Activated T-cell treated with anti-CD3 and anti-CD28 coated beads, Interleukin-2, amount 50 U/mL, for 72 hours (primary cell): Measurements from ENCODE around the gene ESPN. TPM values are rescaled to one million over a fixed set of nuclear protein-coding genes. Genes with fewer than 3 reads are reported as not detected.
"Not testable (repeated sequence)": the region's sequence is repeated elsewhere in the genome, so short reads cannot be mapped to it uniquely, and the experiment has no call there.

Experiments used
- ATAC-seq, 2 donors: fragments of 150-1000 bp; cut with Tn5 transposase; replicated peaks in 1 of 2; 2 replicates each; pipeline ENCODE4 v1.10.0; 2021; ENCODE audit warnings: moderate library complexity in 2 of 2, mild to moderate bottlenecking in 1 of 2
- DNase-seq, 2 donors: peaks; one replicate each; pipeline ENCODE4 v3.0.0; 2021 to 2022; ENCODE audit warnings: mixed read lengths in 1 of 2
- H3K27ac Mint-ChIP-seq: one replicate; pipeline ENCODE4 v1.8.0; 2022; ENCODE audit warnings: mild to moderate bottlenecking, moderate library complexity, mixed read lengths
- H3K27me3 Mint-ChIP-seq: one replicate; pipeline ENCODE4 v1.8.0; 2022; ENCODE audit warnings: low read depth, mixed read lengths
- H3K36me3 Mint-ChIP-seq, 2 donors: one replicate each; pipeline ENCODE4 v1.8.0; 2022; ENCODE audit warnings: mixed read lengths in 2 of 2, mild to moderate bottlenecking in 1 of 2; ENCODE audit not compliant: insufficient read depth in 2 of 2
- H3K4me1 Mint-ChIP-seq: one replicate; pipeline ENCODE4 v1.8.0; 2022; ENCODE audit warnings: low read depth, mixed read lengths
- H3K4me3 Mint-ChIP-seq, 2 donors: one replicate each; pipeline ENCODE4 v1.8.0; 2022; ENCODE audit warnings: mild to moderate bottlenecking in 2 of 2, mixed read lengths in 2 of 2, moderate library complexity in 2 of 2
- H3K9me3 Mint-ChIP-seq, 2 donors: one replicate each; pipeline ENCODE4 v1.8.0; 2022; ENCODE audit warnings: mixed read lengths in 2 of 2
- total RNA-seq, 2 donors: library from RNA; stranded (reverse); gene quantifications; one replicate each; pipeline ENCODE4 v1.2.3, GENCODE V29; 2022

Gene ESPN
- total RNA-seq, 2 donors from 2014 or later, result 1.3 to 2.0 TPM

DNA sequence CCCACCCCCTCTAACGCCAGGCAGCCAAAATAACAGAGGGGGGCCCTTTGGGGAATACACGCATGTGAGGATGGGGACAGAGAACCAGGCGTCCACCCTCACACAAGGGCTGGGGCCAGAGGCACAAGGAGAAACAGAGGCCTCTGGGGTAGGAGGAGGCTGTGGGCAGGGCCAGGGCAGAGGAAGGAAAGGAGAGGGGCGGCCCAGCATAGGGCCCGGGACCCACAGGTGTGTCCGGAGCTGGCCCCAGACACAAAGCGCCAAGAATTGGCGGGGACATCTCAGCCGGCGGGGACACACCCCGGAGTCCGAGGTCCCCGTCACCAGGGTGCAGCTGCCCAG lies 60.2 kb downstream of the ESPN start:
- H3K4me3 Mint-ChIP-seq, result peak overlapping the region in 1 of 2 donors; percentile 65
- no peaks in the 10 kb centered on the region for H3K36me3 Mint-ChIP-seq
- no peaks in the 10 kb centered on the region for H3K9me3 Mint-ChIP-seq
- no peak overlapping the region for H3K27ac Mint-ChIP-seq
- DNase-seq (no peak), ATAC-seq (no peak)
- peaks cover 28% of the 10 kb centered on the region for H3K27me3 Mint-ChIP-seq
- H3K4me1 Mint-ChIP-seq, result peaks cover 12% of the 10 kb centered on the region

DNA sequence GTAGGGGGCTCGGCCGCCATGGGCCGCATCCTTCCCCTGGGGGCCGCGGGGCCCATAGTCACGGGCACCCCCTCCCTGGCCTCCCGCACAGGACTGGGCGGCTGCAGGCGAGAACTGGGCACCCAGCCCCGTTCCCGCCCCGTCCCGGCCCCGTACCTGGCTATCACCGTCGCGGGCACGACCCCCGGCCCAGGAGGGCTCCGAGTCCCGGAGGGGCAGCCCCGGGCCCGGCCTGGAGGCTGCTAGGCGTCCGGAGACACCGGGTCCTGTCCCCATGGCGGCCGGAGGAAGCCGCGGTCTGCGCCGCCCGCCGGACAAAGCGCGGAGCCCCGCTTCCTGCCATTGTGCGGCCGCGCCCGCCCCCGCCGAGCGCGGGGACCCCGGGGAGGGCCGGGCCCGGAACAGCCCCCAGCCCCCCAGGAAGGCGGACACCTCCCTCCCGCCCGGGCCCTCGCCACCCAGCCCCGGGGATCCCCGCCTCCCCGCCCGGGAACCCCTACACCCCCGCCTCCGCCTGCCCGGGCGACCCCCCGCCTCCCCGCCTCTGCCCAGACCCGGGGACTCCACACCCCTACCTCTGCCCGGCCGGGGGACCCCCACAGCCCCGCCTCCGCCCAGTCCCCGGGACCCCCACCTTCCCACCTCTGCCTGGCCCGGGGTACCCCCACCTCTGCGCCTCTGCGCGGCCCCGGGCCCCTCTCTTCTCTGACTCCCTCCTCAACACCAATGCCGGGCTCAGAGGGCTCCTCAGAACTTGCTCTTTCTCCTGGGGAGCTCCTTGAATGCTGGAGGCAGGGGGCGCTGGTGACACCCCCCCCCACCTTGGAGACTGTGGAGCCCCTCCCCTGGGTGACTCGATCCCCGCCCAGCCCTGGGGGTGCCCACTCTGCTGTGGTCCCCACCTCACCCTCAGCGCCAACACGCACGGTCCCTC lies 60.9 kb downstream of the ESPN start:
- DNase-seq (no peak), ATAC-seq (no peak)
- Mint-ChIP-seq H3K4me3 (peak overlapping the region; percentile 60 to 78), H3K36me3 (no peaks in the 10 kb centered on the region), H3K27ac (no peak overlapping the region), H3K27me3 (peaks cover 28% of the 10 kb centered on the region), H3K9me3 (no peaks in the 10 kb centered on the region), H3K4me1 (peaks cover 12% of the 10 kb centered on the region)

DNA sequence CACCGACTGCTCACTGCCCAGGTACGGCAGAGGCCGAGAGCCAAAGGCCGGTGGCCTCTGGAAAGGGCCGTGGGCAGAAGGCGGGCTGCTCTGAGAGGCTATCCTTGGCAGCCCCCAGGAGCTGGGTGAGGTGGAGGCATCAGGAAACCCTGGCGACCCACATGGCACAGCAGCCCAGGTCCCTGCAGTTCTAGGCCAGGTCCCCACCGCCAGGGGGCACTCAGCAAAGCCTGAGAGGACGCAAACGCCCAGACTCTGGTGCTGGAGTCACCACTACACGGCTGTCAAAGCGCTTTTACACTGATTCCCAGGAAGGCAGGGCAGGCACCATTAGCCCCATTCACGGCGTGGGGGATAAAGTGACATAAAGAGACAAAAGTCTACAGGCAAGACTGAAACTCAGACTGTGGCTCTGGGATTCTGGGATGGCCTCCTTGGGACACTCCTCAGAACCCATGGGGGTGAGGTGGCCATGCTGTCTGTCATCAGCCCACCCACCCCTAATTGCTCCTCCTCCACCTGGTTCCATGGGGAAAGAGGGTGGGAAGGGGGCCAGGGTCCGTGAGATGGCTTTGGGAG lies 61.9 kb downstream of the ESPN start:
- no peak overlapping the region for H3K27ac Mint-ChIP-seq
- ATAC-seq (peak; percentile 68 to 71), DNase-seq (peak; percentile 90 to 91)
- no peaks in the 10 kb centered on the region for H3K36me3 Mint-ChIP-seq
- peak overlapping the region; percentile 60 to 78 for H3K4me3 Mint-ChIP-seq
- H3K9me3 Mint-ChIP-seq, result no peaks in the 10 kb centered on the region
- H3K4me1 Mint-ChIP-seq, result peaks cover 17% of the 10 kb centered on the region
- H3K27me3 Mint-ChIP-seq, result peaks cover 28% of the 10 kb centered on the region

DNA sequence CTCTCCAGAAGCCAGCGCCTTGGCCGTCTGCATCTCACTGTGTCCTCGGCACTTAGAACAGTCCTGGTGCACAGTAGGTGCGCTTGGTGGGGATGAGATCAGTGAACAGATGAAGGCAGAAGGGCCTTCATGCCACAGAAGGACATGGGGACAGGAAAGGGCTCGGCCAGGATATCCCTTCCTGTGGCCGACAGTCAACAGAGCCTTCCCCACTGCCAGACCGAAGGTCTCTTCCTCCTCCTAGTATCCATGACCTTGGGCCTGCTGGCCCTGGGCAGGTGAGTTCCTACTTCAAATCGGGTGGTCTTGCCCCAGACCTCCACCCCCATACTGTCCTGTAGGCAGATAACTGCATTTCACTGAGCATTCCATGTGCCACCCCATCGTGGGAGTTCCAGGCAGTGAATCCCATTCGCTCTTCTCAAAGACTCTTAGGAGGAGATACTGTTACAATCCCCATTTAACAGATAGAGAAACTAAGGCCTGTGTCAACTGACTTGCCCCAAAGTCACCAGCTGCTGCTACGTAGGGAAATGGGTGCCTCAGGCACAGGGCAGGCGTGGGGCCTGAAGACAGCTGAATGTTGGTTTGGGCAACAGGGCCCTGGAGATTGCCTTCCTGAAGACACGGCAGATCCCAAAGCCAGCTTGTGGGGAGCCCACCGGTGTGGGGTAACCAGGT lies 63.4 kb downstream of the ESPN start:
- Mint-ChIP-seq H3K36me3 (no peaks in the 10 kb centered on the region), H3K4me1 (peaks cover 22% of the 10 kb centered on the region), H3K4me3 (no peak overlapping the region), H3K27ac (no peak overlapping the region), H3K9me3 (no peaks in the 10 kb centered on the region), H3K27me3 (peaks cover 28% of the 10 kb centered on the region)
- ATAC-seq (no peak), DNase-seq (no peak)

DNA sequence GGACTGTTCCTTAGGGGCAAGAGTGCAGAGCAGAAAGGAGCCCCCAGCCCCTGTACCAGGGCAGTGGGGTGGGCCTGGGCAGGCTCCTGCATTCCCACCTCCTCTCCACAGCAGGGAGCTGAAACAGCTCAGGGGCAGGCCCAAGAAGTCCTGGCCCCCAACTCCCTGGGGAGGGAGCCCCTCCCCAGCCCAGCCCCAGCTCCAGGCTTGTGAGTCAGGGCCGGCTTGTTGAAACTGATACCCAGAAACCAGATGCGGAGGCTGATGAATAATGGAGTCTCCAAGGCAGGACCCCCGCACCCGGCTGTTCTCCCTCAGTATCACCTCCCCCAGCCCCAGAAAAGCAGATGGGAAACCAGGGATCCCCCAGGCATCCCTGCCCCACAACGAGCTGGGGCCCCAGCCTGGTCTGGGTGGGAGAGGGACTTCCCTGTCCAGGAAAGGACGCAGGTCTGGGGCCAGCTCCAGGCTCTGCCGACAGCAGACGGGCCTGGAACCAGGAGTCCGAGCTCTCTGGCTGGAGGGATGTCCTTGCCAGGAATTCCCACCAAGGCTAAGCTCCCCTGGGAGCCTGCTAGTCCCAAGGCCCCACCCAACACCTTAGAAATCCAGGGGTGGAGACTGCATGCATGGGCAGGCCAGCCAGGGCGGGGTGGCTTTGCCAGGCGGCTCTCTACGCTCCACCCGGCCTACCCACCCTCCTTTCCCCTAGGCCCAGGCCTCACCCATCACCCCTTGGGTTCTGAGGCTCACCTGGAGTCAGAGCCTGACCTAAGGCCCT lies 64.2 kb downstream of the ESPN start:
- H3K4me1 Mint-ChIP-seq, result peaks cover 22% of the 10 kb centered on the region
- peaks cover 28% of the 10 kb centered on the region for H3K27me3 Mint-ChIP-seq
- H3K4me3 Mint-ChIP-seq, result no peak overlapping the region

DNA sequence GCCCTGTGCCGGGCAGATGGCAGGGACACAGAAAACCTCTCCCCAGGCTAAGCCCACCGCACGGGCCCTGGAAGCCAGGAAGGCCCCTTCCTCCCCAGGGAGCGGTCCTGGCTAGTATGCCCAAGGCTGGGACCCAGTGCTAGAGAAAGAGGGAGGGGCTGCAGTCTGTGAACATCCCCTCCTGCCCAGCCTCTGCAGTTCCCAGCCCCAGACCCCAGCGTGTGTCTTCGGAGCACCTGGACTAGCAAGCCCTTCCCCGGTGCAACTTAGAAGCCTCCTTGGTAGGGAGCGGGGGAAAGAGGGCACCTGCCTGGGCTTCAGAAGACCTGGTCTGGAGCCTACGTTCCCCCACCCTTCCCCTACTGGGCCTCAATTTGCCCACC lies 64.8 kb downstream of the ESPN start:
- H3K27me3 Mint-ChIP-seq, result peaks cover 25% of the 10 kb centered on the region
- no peak overlapping the region for H3K27ac Mint-ChIP-seq
- DNase-seq, result no peak
- no peaks in the 10 kb centered on the region for H3K9me3 Mint-ChIP-seq
- no peak overlapping the region for H3K4me3 Mint-ChIP-seq
- H3K36me3 Mint-ChIP-seq, result no peaks in the 10 kb centered on the region
- ATAC-seq, result no peak
- H3K4me1 Mint-ChIP-seq, result peaks cover 22% of the 10 kb centered on the region

More for the DNA sequence above, 64.2 kb downstream of the ESPN start:
- Mint-ChIP-seq H3K36me3 (no peaks in the 10 kb centered on the region), H3K27ac (no peak overlapping the region), H3K9me3 (no peaks in the 10 kb centered on the region)
- DNase-seq (no peak), ATAC-seq (no peak)

DNA sequence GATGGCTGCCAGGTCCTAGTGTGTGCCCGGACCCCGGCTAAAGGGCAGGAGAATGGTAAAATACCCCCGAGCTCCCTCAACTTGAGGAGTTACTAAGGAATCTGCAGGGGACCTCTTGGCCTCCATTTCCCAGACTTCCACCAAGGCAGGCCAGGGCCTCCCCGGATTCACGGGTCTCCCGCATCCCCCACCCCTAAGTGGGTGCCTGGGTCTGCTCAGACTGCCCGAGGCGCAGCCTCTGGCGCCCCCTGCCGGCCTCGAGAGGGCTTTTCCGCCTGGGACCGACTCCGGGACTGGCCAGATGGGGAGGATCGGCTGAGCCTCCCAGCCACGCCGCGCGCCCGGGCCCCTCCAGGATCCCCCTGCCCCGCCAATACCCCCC lies 65.2 kb downstream of the ESPN start:
- DNase-seq, result peak; percentile 85 to 90
- Mint-ChIP-seq H3K9me3 (no peaks in the 10 kb centered on the region), H3K27me3 (peaks cover 21% of the 10 kb centered on the region), H3K27ac (no peak overlapping the region), H3K4me1 (peaks cover 22% of the 10 kb centered on the region), H3K4me3 (peak overlapping the region; percentile 85 to 86), H3K36me3 (no peaks in the 10 kb centered on the region)
- peak; percentile 76 to 77 for ATAC-seq

DNA sequence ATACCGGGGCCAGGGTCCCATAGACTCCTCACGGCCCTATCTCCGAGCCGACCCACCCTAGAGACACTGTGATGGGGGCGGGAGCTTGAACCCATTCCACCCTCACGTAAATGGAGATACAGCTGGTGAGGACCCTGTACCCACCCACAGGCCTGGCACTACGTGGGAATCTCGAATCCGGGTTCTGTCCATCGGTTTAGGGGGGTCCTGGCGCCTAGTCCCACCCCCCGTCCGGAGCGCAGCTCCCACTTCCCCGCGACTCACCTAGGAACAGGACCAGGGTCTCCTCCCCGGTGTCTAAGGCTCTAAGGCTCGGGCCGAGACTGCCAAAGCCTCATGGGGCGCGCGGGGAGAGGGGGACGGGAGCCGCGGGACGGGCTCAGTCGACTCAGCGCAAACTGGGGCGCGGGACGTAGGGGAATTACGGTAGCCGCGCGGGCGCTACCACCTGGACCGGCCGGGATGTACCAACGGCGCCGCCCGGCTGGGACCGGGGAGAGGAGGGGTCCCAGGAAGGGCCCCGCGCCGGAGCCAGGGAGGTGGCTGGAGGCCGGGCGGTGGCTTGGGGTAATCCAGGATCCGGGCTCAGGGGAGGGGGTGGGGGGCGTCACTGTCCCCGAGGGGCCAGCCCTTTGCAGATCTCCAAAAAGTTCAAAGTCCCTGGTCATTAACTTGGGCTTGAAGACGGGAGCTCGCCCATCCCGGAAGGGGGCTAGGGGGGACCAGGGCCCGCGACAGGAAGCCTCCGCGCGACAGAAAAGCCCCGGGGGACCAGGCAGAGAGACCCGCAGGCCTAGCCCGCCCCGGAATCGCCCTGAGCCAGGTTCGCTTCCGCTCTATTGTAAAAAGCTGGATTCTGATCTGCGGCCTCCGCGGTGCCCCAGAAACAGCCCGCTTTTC lies 65.9 kb downstream of the ESPN start:
- peak overlapping the region; percentile 36 for H3K27ac Mint-ChIP-seq
- DNase-seq (peak; percentile 81 to 82), ATAC-seq (peak; percentile 73 to 76)
- H3K4me1 Mint-ChIP-seq, result peaks cover 22% of the 10 kb centered on the region
- H3K9me3 Mint-ChIP-seq, result no peaks in the 10 kb centered on the region
- peak overlapping the region; percentile 85 to 86 for H3K4me3 Mint-ChIP-seq
- H3K27me3 Mint-ChIP-seq, result peaks cover 20% of the 10 kb centered on the region
- no peaks in the 10 kb centered on the region for H3K36me3 Mint-ChIP-seq

DNA sequence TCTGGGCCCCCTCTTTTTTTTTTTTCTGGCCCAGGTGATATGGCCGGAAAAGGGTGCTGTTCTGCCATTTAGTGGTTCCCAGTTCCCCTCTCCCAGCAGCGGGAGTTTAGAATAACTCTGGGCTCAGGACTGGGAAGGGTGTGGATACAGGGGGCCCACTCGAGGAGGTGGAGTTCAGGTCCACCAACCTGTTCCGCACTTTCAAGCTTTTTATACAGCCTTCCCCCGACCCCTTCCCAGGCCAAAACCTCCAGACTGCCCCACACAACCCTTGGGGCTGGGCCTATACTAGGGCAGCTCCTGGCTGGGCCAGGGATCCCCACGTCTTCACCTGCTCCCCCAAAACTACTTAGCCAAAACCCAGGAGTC lies 66.5 kb downstream of the ESPN start:
- peak overlapping the region; percentile 85 to 86 for H3K4me3 Mint-ChIP-seq
- DNase-seq (peak in 1 of 2 donors; percentile 29), ATAC-seq (no peak)
- peaks cover 17% of the 10 kb centered on the region for H3K27me3 Mint-ChIP-seq
- peaks cover 18% of the 10 kb centered on the region for H3K4me1 Mint-ChIP-seq
- no peaks in the 10 kb centered on the region for H3K9me3 Mint-ChIP-seq
- no peaks in the 10 kb centered on the region for H3K36me3 Mint-ChIP-seq
- H3K27ac Mint-ChIP-seq, result no peak overlapping the region

DNA sequence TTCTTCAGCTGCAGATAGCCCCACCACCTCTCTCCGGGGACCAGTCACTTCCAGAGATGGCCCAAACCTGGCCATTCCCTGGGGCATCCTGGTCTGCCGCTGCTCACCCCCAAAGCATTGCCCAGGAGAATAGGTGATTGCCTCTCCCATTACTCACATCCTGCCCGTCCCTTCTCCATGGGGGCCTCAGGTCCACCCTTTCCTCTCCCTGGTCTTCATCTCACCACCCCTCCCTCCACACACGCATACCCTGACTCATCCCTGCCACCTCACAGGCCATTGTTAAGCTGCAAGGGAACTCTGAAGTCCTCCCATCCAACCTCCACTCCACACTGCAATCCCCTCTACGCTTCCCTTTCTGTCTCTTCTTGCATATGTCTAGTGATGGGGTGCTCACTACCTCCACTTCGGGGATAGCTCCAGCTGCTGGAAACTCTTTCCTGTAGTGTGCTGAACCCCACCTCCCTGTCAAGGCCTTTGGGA lies 66.9 kb downstream of the ESPN start, which contains the start of gene PLEKHG5:
Gene PLEKHG5, minus strand, starts transcription at position 188 of the 483 bp plus-strand sequence. CDS start 14,096 bp downstream, outside the sequence.
- ATAC-seq (peak in 1 of 2 donors; percentile 23), DNase-seq (peak; percentile 22 to 40)
- Mint-ChIP-seq H3K36me3 (no peaks in the 10 kb centered on the region), H3K9me3 (no peaks in the 10 kb centered on the region), H3K4me3 (peak within 1 kb of the TSS; percentile 85 to 86), H3K27ac (peak within 1 kb of the TSS; percentile 36), H3K4me1 (peaks cover 13% of the 10 kb centered on the region), H3K27me3 (peaks cover 13% of the 10 kb centered on the region)

DNA sequence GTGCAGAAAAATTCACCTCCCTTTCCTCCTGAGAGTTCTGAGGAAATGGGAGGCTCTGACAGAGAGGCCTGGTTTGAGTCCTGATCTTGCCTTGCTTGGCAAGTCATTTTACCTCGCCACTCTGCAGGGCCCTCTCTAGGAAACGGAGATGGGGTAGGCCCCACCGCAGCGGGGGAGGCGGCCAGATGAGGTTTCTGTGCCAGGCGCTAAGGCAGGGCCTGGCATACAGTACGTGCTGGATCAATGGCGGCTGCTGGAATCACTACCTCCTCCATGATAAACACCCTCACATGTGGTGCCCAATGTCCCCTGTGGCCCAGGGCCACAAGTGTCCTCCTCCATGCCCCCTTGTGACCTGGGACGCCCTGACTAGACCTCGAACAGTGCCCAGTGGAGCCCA lies 67.4 kb downstream of the ESPN start:
- Mint-ChIP-seq H3K4me3 (peak overlapping the region; percentile 85 to 86), H3K4me1 (peaks cover 10% of the 10 kb centered on the region), H3K27ac (peak overlapping the region; percentile 10), H3K9me3 (no peaks in the 10 kb centered on the region), H3K27me3 (peaks cover 9% of the 10 kb centered on the region), H3K36me3 (no peaks in the 10 kb centered on the region)
- ATAC-seq (no peak), DNase-seq (no peak)

DNA sequence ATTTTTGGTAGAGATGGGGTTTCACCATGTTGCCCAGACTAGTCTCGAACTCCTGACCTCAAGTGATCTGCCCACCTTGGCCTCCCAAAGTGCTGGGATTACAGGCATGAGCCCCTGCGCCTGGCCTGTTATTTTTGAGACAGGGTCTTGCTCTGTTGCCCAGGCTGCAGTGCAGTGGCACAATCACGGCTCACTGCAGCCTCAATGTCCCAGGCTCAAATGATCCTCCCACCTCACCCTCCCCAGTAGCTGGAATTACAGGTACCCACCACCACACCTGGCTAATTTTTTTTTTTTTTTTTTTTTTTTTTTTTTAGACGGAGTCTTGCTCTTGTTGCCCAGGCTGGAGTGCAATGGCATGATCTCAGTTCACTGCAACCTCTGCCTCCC lies 69.3 kb downstream of the ESPN start:
- not testable (repeated sequence) for H3K27me3 Mint-ChIP-seq, H3K9me3 Mint-ChIP-seq, H3K27ac Mint-ChIP-seq, H3K36me3 Mint-ChIP-seq, ATAC-seq, DNase-seq, H3K4me3 Mint-ChIP-seq
- peaks cover 15% of the 10 kb centered on the region for H3K4me1 Mint-ChIP-seq
